NT2/D1 (cell line): Measurements from ENCODE around the gene SYNDIG1L.

Experiments
- SUZ12 ChIP-seq: IDR thresholded peaks from 2 replicates; pipeline ENCODE4 v1.6.1; 2011; ENCODE audit not compliant: insufficient read length, insufficient read depth; ENCODE audit errors: extremely low read depth
- YY1 ChIP-seq: IDR thresholded peaks from 2 replicates; pipeline ENCODE4 v1.6.1; 2011; ENCODE audit not compliant: insufficient read length, insufficient read depth
- ZNF274 ChIP-seq: IDR thresholded peaks from 2 replicates; pipeline ENCODE4 v1.6.1; 2011; ENCODE audit warnings: mild to moderate bottlenecking, low read depth, low read length

GRCh38 chr14:74469548-74470518, 43.8 kb upstream of the SYNDIG1L start:
- TF ChIP-seq YY1 (no peak), ZNF274 (no peak), SUZ12 (no peak)
